ENCODE measurements around the gene PNMA8A. TPM values are rescaled to one million over a fixed set of nuclear protein-coding genes. Genes with fewer than 3 reads are reported as not detected.

The PNMA8A gene
- polyA plus RNA-seq, 2 of the 4 experiments (the other 2 are of a cell fraction) = 11.2 to 15.4 TPM

DNA sequence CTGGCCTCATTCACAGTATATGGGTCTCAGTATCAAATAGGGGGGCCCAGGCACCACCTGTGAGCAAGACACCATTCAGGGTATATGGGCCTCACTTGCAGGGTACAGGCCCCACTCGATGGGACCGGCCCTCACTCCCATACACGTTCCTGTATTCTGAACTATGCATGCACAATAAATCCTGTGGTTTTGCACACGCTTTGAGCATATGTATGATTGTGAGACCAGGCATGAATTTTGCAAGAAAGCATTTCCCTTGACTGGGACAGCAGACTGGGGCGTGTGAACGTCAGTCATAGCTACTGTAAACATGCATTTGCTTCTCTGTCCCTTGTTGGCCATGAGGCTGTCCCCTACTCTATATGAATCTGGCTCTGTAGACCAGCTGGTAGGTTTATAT is 24.9 kb upstream of the PNMA8A start:
- H3K4me1 ChIP-seq = peaks cover 5% of the 10 kb centered on the region; the same call in 1 of the 3 replicates
- 81% methylated on average over 6 of the region's 6 CpGs for WGBS (ENCODE audit: missing lambda C conversion rate)
- ChIA-PET CTCF (interaction anchor here (1.3 to 5.1 kb wide), 6 partner anchors 9 to 418 kb away, joined by 3 to 38 read pairs (median 6); no protein-coding TSS in a partner anchor), POLR2A (no interaction called here)
- TF ChIP-seq RARB (CRISPR knock-in tag; IDR thresholded peaks at IDR 0.05) (no peak), MAZ (IDR thresholded peaks at IDR 0.05; ENCODE audit: borderline replicate concordance, low read depth, low read length) (no peak), BHLHE40 (IDR thresholded peaks at IDR 0.05; ENCODE audit: low read depth, low read length) (no peak), HEYL (CRISPR knock-in tag; IDR thresholded peaks at IDR 0.05) (no peak), RAD21 (conservative IDR thresholded peaks at IDR 0.05 in 1 of 2, IDR thresholded peaks at IDR 0.05 in 1 of 2) (no peak), TP53 (CRISPR knock-in tag; IDR thresholded peaks at IDR 0.05) (no peak), JUN (IDR thresholded peaks at IDR 0.05) (no peak), PHF8 (IDR thresholded peaks at IDR 0.05; ENCODE audit: borderline replicate concordance, low read depth) (no peak), EP300 (IDR thresholded peaks at IDR 0.05) (no peak), KDM1A (IDR thresholded peaks at IDR 0.05; ENCODE audit: low read depth) (no peak), CHD2 (IDR thresholded peaks at IDR 0.05; ENCODE audit: low read length, partially characterized antibody) (no peak), CHD4 (IDR thresholded peaks at IDR 0.05; ENCODE audit: borderline replicate concordance) (no peak), ZSCAN20 (CRISPR knock-in tag; IDR thresholded peaks at IDR 0.05) (no peak), HDAC2 (IDR thresholded peaks at IDR 0.05) (no peak), FOSB (CRISPR knock-in tag; IDR thresholded peaks at IDR 0.05) (no peak)
- TF ChIP-seq, protein P1, sequence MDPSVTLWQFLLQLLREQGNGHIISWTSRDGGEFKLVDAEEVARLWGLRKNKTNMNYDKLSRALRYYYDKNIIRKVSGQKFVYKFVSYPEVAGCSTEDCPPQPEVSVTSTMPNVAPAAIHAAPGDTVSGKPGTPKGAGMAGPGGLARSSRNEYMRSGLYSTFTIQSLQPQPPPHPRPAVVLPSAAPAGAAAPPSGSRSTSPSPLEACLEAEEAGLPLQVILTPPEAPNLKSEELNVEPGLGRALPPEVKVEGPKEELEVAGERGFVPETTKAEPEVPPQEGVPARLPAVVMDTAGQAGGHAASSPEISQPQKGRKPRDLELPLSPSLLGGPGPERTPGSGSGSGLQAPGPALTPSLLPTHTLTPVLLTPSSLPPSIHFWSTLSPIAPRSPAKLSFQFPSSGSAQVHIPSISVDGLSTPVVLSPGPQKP (IDR thresholded peaks at IDR 0.05; ENCODE audit: low read depth, low read length) = no peak
- TF ChIP-seq, protein P2, sequence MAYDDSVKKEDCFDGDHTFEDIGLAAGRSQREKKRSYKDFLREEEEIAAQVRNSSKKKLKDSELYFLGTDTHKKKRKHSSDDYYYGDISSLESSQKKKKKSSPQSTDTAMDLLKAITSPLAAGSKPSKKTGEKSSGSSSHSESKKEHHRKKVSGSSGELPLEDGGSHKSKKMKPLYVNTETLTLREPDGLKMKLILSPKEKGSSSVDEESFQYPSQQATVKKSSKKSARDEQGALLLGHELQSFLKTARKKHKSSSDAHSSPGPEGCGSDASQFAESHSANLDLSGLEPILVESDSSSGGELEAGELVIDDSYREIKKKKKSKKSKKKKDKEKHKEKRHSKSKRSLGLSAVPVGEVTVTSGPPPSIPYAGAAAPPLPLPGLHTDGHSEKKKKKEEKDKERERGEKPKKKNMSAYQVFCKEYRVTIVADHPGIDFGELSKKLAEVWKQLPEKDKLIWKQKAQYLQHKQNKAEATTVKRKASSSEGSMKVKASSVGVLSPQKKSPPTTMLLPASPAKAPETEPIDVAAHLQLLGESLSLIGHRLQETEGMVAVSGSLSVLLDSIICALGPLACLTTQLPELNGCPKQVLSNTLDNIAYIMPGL (CRISPR knock-in tag; IDR thresholded peaks at IDR 0.05; ENCODE audit: borderline replicate concordance) = no peak
- H3K4me2 ChIP-seq = no peak overlapping the region
- H3K9me3 ChIP-seq = no peaks in the 10 kb centered on the region
- H3K4me3 ChIP-seq = no peak overlapping the region
- FAIRE-seq (no peak), DNase-seq (ENCODE audit: low read depth in 1 of 2, low spot score in 1 of 2) (no peak), ATAC-seq (no peak)
- no peak overlapping the region for H3K27ac ChIP-seq

DNA sequence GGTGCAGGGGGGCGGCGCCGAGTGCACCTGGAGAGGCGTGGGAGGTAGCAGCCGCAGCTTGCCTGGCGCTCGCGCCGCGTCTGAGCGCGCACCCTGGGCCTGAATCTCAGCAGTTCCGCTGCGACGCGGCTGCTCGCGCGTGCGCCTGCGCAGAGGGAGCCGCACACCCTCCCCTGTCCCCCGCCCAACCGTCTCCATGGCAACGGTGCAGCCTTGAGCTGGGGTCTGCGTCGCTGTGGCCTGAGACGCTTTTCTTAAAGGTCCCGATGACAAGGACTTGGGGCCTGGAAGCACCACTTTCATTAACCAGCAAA is 24.4 kb upstream of the PNMA8A start, which contains the start of gene PNMA8B:
TSS of gene PNMA8B (minus strand) at position 82 of the 314 bp plus-strand sequence. CDS start 402 bp downstream, outside the sequence.
- FAIRE-seq (no peak), ATAC-seq (no peak), DNase-seq (ENCODE audit: low read depth in 1 of 2, low spot score in 1 of 2) (no peak)
- Histone ChIP-seq H3K4me2 (no peak within 1 kb of the TSS), H3K9me3 (no peaks in the 10 kb centered on the region), H3K4me1 (peaks cover 5% of the 10 kb centered on the region; the same call in 1 of the 3 replicates), H3K4me3 (no peak within 1 kb of the TSS), H3K27ac (no peak within 1 kb of the TSS)
- TF ChIP-seq NFE2L2 (conservative IDR thresholded peaks at IDR 0.05; ENCODE audit: low read length) (no peak), ZSCAN20 (CRISPR knock-in tag; IDR thresholded peaks at IDR 0.05) (no peak), RAD21 (conservative IDR thresholded peaks at IDR 0.05 in 1 of 2, IDR thresholded peaks at IDR 0.05 in 1 of 2) (no peak), KDM1A (IDR thresholded peaks at IDR 0.05; ENCODE audit: low read depth) (no peak), RNF2 (IDR thresholded peaks at IDR 0.05; ENCODE audit: borderline replicate concordance, low read depth) (no peak), TP53 (CRISPR knock-in tag; IDR thresholded peaks at IDR 0.05) (no peak), FOSL2 (IDR thresholded peaks at IDR 0.05) (no peak), FOSL2 (CRISPR knock-in tag; IDR thresholded peaks at IDR 0.05) (no peak), TFCP2L1 (CRISPR knock-in tag; IDR thresholded peaks at IDR 0.05) (no peak), NR3C1 (IDR thresholded peaks at IDR 0.05) (no peak), EHF (CRISPR knock-in tag; IDR thresholded peaks at IDR 0.05) (no peak), RCOR1 (IDR thresholded peaks at IDR 0.05; ENCODE audit: low read depth, low read length) (no peak), MYC (IDR thresholded peaks at IDR 0.05; ENCODE audit: borderline replicate concordance, low read length) (no peak)
- TF ChIP-seq, protein P3, sequence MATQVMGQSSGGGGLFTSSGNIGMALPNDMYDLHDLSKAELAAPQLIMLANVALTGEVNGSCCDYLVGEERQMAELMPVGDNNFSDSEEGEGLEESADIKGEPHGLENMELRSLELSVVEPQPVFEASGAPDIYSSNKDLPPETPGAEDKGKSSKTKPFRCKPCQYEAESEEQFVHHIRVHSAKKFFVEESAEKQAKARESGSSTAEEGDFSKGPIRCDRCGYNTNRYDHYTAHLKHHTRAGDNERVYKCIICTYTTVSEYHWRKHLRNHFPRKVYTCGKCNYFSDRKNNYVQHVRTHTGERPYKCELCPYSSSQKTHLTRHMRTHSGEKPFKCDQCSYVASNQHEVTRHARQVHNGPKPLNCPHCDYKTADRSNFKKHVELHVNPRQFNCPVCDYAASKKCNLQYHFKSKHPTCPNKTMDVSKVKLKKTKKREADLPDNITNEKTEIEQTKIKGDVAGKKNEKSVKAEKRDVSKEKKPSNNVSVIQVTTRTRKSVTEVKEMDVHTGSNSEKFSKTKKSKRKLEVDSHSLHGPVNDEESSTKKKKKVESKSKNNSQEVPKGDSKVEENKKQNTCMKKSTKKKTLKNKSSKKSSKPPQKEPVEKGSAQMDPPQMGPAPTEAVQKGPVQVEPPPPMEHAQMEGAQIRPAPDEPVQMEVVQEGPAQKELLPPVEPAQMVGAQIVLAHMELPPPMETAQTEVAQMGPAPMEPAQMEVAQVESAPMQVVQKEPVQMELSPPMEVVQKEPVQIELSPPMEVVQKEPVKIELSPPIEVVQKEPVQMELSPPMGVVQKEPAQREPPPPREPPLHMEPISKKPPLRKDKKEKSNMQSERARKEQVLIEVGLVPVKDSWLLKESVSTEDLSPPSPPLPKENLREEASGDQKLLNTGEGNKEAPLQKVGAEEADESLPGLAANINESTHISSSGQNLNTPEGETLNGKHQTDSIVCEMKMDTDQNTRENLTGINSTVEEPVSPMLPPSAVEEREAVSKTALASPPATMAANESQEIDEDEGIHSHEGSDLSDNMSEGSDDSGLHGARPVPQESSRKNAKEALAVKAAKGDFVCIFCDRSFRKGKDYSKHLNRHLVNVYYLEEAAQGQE (IDR thresholded peaks at IDR 0.05) = no peak
- TF ChIP-seq, protein P4, sequence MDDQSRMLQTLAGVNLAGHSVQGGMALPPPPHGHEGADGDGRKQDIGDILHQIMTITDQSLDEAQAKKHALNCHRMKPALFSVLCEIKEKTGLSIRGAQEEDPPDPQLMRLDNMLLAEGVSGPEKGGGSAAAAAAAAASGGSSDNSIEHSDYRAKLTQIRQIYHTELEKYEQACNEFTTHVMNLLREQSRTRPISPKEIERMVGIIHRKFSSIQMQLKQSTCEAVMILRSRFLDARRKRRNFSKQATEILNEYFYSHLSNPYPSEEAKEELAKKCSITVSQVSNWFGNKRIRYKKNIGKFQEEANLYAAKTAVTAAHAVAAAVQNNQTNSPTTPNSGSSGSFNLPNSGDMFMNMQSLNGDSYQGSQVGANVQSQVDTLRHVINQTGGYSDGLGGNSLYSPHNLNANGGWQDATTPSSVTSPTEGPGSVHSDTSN (IDR thresholded peaks at IDR 0.05) = no peak
- TF ChIP-seq, protein P5, sequence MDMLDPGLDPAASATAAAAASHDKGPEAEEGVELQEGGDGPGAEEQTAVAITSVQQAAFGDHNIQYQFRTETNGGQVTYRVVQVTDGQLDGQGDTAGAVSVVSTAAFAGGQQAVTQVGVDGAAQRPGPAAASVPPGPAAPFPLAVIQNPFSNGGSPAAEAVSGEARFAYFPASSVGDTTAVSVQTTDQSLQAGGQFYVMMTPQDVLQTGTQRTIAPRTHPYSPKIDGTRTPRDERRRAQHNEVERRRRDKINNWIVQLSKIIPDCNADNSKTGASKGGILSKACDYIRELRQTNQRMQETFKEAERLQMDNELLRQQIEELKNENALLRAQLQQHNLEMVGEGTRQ (IDR thresholded peaks at IDR 0.05) = no peak
- TF ChIP-seq, protein P6, sequence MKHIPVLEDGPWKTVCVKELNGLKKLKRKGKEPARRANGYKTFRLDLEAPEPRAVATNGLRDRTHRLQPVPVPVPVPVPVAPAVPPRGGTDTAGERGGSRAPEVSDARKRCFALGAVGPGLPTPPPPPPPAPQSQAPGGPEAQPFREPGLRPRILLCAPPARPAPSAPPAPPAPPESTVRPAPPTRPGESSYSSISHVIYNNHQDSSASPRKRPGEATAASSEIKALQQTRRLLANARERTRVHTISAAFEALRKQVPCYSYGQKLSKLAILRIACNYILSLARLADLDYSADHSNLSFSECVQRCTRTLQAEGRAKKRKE (CRISPR knock-in tag; IDR thresholded peaks at IDR 0.05; ENCODE audit: low read depth) = no peak
- ChIA-PET CTCF (interaction anchor here (1.5 to 5.1 kb wide), 3 partner anchors 17 to 100 kb away, joined by 3 to 38 read pairs (median 12); no protein-coding TSS in a partner anchor), POLR2A (no interaction called here)
- 87% methylated on average over 23 of the region's 29 CpGs for WGBS (ENCODE audit: missing lambda C conversion rate)

All from A549 (cell line).